Measurements from ENCODE around the gene SLC10A7. TPM values are rescaled to one million over a fixed set of nuclear protein-coding genes. Genes with fewer than 3 reads are reported as not detected.
"Not testable (repeated sequence)": the region's sequence is repeated elsewhere in the genome, so short reads cannot be mapped to it uniquely, and the experiment has no call there.

Gene SLC10A7
- total RNA-seq, 2 experiments from 2014 or later, result 14.8 to 18.9 TPM

- DNase-seq; POLR2A ChIA-PET; CTCF ChIA-PET; H3K27me3 Mint-ChIP-seq; H3K27ac Mint-ChIP-seq; H3K36me3 Mint-ChIP-seq (ENCODE audit: low read depth); H3K4me1 Mint-ChIP-seq; H3K9me3 Mint-ChIP-seq; H3K4me3 Mint-ChIP-seq: not testable (repeated sequence)
Observed at GRCh38 chr4:146350114-146350513, 171.6 kb downstream of the SLC10A7 start.

DNA sequence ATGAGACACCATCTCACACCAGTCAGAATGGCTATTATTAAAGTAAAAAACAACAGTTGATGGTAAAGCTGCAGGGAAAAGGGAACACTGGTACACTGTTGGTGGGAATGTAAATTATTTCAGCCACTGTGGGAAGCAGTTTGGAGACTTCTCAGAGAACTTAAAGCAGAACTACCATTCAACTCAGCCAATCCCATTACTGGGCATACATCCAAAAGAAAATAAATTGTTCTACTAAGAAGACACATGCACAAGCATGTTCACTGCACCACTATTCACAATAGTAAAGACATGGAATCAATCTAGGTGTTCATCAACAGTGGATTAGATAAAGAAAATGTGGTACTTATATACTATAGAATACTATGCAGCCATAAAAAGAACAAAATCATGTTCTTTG, 172.4 kb downstream of the SLC10A7 start:
- no peaks in the 10 kb centered on the region for H3K36me3 Mint-ChIP-seq (ENCODE audit: low read depth)

DNA sequence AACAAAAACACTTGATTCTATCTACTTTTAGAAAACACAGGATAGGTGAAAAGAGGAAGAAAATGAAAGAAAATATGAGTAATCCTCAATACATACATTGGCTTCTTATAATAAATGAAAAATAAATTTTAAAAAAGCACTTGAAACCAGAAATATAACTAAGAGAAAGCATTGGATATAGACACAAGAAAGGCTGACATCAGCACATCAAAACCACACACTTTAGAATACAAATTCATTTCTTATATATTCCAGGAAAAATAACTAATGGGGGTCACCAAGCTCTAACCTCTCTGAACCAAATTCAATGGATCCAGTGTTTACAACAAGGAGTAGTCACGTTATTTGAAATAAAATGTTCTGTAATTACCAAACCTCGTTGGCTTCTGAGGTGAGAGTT, 173.9 kb downstream of the SLC10A7 start:
- Mint-ChIP-seq H3K36me3 (ENCODE audit: low read depth) (no peaks in the 10 kb centered on the region), H3K4me3 (no peak overlapping the region), H3K27ac (no peak overlapping the region), H3K9me3 (no peaks in the 10 kb centered on the region), H3K27me3 (no peaks in the 10 kb centered on the region), H3K4me1 (peaks cover 3% of the 10 kb centered on the region)
- DNase-seq, result no peak
- ChIA-PET POLR2A (no interaction called here), CTCF (no interaction called here)

More for the DNA sequence above, 172.4 kb downstream of the SLC10A7 start:
- Mint-ChIP-seq H3K4me1 (peaks cover 3% of the 10 kb centered on the region), H3K27ac (no peak overlapping the region), H3K27me3 (no peaks in the 10 kb centered on the region), H3K4me3 (no peak overlapping the region), H3K9me3 (no peaks in the 10 kb centered on the region)
- ChIA-PET CTCF (no interaction called here), POLR2A (no interaction called here)
- no peak for DNase-seq

DNA sequence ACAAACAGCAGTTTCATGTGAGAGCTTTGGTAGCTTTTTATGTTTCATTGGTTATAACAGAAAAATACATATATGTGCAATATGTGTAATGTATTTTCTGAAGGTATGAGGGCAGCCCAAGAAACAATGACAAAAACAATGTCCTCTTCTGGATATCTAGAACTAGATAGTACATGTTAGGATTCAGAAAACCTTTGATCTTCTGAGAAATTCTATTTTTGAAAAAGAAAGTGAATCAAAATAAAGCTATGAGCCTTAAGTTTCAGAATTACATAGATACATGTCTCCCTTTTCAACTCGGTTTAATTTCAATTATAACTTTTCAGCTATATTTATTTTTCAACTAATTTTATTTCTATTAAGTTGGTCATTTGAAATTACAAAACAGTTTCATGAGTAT, 175.5 kb downstream of the SLC10A7 start:
- CTCF ChIA-PET, result interaction anchor here (1.4 to 2.3 kb wide), 2 partner anchors 21 to 751 kb away, joined by 4 to 6 read pairs; no protein-coding TSS in a partner anchor
- Mint-ChIP-seq H3K9me3 (no peaks in the 10 kb centered on the region), H3K27ac (no peak overlapping the region), H3K27me3 (no peaks in the 10 kb centered on the region), H3K36me3 (ENCODE audit: low read depth) (no peaks in the 10 kb centered on the region), H3K4me3 (no peak overlapping the region), H3K4me1 (peaks cover 3% of the 10 kb centered on the region)
- POLR2A ChIA-PET, result no interaction called here
- DNase-seq, result no peak

- Mint-ChIP-seq H3K9me3 (no peaks in the 10 kb centered on the region), H3K4me1 (peaks cover 3% of the 10 kb centered on the region), H3K4me3 (no peak overlapping the region), H3K27me3 (no peaks in the 10 kb centered on the region), H3K36me3 (ENCODE audit: low read depth) (no peaks in the 10 kb centered on the region), H3K27ac (no peak overlapping the region)
- ChIA-PET POLR2A (no interaction called here), CTCF (interaction anchor here (1.3 to 2.1 kb wide), 3 partner anchors 571 to 756 kb away, joined by 3 to 10 read pairs (median 7); no protein-coding TSS in a partner anchor)
- DNase-seq, result no peak
Observed at GRCh38 chr4:146343776-146344175, 178.0 kb downstream of the SLC10A7 start.

DNA sequence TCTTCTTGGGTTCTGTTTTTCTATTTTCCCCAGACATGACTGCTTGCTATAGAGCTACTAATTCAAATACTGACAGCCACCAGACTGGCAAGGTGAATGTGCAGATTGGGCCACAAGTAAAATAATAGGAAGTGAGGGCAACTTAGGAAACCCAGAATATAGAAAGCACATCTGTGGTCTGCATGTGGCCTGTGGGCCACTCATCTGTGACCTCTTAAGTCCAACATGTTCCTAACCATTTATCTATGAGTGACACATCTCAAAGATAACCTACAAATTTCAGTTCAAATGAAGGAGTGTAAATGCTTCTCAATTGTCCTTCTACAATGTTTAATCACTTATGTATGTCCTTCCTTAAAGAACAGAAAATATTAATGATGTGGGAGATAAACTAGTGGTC, 178.5 kb downstream of the SLC10A7 start:
- CTCF ChIA-PET, result interaction anchor here (1.1 to 2.1 kb wide), 4 partner anchors 572 to 756 kb away, joined by 3 to 10 read pairs (median 6); no protein-coding TSS in a partner anchor
- Mint-ChIP-seq H3K27ac (no peak overlapping the region), H3K36me3 (ENCODE audit: low read depth) (no peaks in the 10 kb centered on the region), H3K9me3 (no peaks in the 10 kb centered on the region), H3K4me3 (no peak overlapping the region), H3K4me1 (peaks cover 3% of the 10 kb centered on the region), H3K27me3 (no peaks in the 10 kb centered on the region)
- POLR2A ChIA-PET, result no interaction called here
- DNase-seq, result no peak

DNA sequence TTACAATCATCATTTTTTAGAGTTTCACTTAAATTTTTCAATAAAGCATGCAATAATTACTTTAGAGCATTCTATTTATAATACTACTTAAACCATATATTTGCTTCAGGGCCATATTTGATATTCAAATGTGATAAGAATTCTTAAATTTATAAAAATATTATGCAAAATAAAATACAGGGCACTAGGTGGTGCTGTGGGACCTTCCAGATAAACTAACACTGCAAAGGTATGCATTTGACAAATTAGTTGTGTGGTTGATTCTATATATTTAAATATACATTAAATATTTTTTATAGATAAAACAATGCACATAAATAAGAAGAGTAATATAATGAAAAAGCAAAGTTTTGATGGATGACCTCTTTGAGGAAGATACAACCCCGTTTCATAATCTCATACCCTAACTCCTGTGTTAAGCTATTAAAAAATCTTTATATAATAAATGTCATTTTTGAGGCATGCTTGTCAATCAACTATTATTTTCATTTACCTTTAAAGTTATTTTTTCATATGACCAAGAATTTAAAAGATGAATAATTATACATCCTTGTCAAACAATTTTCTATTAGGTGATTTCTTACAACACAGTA, 179.0 kb downstream of the SLC10A7 start:
- CTCF ChIA-PET, result interaction anchor here (1.1 to 2.1 kb wide), 5 partner anchors 14 to 757 kb away, joined by 3 to 10 read pairs (median 4); no protein-coding TSS in a partner anchor
- no peaks in the 10 kb centered on the region for H3K36me3 Mint-ChIP-seq (ENCODE audit: low read depth)
- POLR2A ChIA-PET, result no interaction called here
- no peak for DNase-seq
- no peaks in the 10 kb centered on the region for H3K27me3 Mint-ChIP-seq
- no peak overlapping the region for H3K4me3 Mint-ChIP-seq
- peaks cover 3% of the 10 kb centered on the region for H3K4me1 Mint-ChIP-seq
- no peaks in the 10 kb centered on the region for H3K9me3 Mint-ChIP-seq
- no peak overlapping the region for H3K27ac Mint-ChIP-seq

GRCh38 chr4:146340798-146341197, 180.9 kb downstream of the SLC10A7 start:
- Mint-ChIP-seq H3K9me3 (no peaks in the 10 kb centered on the region), H3K4me3 (no peak overlapping the region), H3K4me1 (no peaks in the 10 kb centered on the region), H3K27ac (no peak overlapping the region), H3K36me3 (ENCODE audit: low read depth) (no peaks in the 10 kb centered on the region), H3K27me3 (no peaks in the 10 kb centered on the region)
- DNase-seq, result no peak
- POLR2A ChIA-PET, result no interaction called here
- CTCF ChIA-PET, result interaction anchor here (0.6 to 1.9 kb wide), 3 partner anchors 126 to 756 kb away, joined by 3 to 9 read pairs (median 4); partner anchors contain the start of gene TTC29

- no peaks in the 10 kb centered on the region for H3K27me3 Mint-ChIP-seq
- no peaks in the 10 kb centered on the region for H3K9me3 Mint-ChIP-seq
- no peaks in the 10 kb centered on the region for H3K36me3 Mint-ChIP-seq (ENCODE audit: low read depth)
- DNase-seq, result no peak
- H3K4me1 Mint-ChIP-seq, result no peaks in the 10 kb centered on the region
- H3K27ac Mint-ChIP-seq, result no peak overlapping the region
- H3K4me3 Mint-ChIP-seq, result no peak overlapping the region
- ChIA-PET CTCF (interaction anchor here (0.6 kb wide), 1 partner anchor 109 kb away, joined by 3 read pairs; no protein-coding TSS in a partner anchor), POLR2A (no interaction called here)
Observed at GRCh38 chr4:146338512-146338911, 183.2 kb downstream of the SLC10A7 start.

DNA sequence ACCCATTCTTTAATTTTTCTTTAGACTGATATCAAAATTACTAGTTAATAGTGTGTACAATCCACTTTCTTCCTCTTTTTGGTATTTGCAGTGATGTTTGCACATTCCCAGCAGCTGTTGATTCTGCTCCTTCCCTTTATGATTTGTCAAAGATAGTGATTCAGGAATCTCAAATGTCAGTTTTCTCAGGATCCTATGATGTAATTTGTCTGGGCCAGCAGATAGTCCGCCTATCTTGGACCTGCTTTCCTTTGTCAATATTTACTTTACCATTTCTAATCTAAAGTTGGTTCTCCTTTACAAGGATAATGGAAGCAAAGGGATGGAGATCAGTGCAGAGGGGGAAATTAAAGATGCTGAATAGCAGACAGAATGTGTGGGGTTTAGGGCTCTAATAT, 185.3 kb downstream of the SLC10A7 start:
- Mint-ChIP-seq H3K27ac (no peak overlapping the region), H3K27me3 (no peaks in the 10 kb centered on the region), H3K4me1 (no peaks in the 10 kb centered on the region), H3K9me3 (no peaks in the 10 kb centered on the region), H3K36me3 (ENCODE audit: low read depth) (no peaks in the 10 kb centered on the region), H3K4me3 (no peak overlapping the region)
- no peak for DNase-seq
- POLR2A ChIA-PET, result no interaction called here
- CTCF ChIA-PET, result no interaction called here

DNA sequence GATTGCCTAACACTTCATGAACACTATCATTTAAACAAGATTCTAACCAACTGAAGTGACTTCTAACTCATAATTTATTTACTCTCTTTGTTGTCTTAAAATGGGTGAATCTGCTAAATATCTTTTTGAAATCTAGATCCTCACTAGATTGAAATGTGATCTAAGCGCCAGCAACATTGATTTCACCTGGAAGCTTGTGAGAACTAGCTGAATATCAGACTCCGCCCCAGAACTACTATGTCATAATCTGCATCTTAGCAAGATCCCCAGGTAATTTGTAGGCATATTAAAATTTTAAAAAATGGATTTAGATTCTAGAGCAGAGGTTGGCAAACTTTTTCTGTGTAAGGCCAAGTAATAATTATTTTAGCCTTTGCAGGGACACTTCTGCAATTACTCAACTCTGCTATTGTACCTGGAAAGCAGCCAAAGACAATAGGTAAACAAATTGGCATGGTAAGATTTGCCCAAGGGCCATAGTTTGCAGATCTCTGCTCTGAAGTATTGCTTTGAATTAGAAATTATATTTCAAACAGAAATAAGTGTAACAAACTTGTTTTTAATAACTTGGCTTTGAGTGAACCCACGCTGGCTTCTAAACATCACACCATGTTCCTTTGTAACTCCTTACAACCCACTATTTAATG, 185.9 kb downstream of the SLC10A7 start:
- POLR2A ChIA-PET, result no interaction called here
- no peak overlapping the region for H3K27ac Mint-ChIP-seq
- no peaks in the 10 kb centered on the region for H3K27me3 Mint-ChIP-seq
- no peak for DNase-seq
- H3K4me3 Mint-ChIP-seq, result no peak overlapping the region
- CTCF ChIA-PET, result no interaction called here
- H3K36me3 Mint-ChIP-seq (ENCODE audit: low read depth), result no peaks in the 10 kb centered on the region
- no peaks in the 10 kb centered on the region for H3K9me3 Mint-ChIP-seq
- H3K4me1 Mint-ChIP-seq, result no peaks in the 10 kb centered on the region

DNA sequence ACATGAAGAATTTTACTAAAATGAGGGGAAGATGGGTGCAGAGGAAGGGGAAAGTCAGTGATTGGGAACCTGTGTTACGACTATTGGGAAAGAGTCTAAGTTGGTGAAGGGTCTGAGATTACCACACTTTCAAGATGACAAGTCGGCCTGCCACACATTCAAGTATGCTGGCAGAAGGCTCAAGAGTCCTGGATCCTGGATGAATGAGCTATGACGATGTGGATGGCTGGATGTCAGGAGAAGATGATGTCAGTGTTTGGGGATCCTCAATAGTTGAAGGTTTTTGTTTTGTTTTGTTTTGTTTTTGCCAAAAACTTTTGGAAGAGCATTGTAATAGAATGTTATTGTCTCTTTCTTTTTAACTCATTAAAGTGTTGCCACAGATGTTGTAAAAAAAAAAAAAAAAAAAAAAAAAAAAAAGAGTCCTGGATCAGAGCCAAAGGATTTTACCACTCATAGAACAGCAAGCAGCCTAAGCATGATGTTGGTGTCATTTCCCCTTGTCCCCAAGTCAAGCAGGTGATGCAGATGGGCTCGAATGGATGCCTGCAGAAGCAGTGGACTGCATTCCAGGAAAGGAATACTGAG, 186.8 kb downstream of the SLC10A7 start:
- no peak overlapping the region for H3K4me3 Mint-ChIP-seq
- H3K36me3 Mint-ChIP-seq (ENCODE audit: low read depth), result no peaks in the 10 kb centered on the region
- no peak for DNase-seq
- peaks cover 1% of the 10 kb centered on the region for H3K4me1 Mint-ChIP-seq
- H3K9me3 Mint-ChIP-seq, result no peaks in the 10 kb centered on the region
- ChIA-PET POLR2A (no interaction called here), CTCF (no interaction called here)
- no peaks in the 10 kb centered on the region for H3K27me3 Mint-ChIP-seq
- no peak overlapping the region for H3K27ac Mint-ChIP-seq

DNA sequence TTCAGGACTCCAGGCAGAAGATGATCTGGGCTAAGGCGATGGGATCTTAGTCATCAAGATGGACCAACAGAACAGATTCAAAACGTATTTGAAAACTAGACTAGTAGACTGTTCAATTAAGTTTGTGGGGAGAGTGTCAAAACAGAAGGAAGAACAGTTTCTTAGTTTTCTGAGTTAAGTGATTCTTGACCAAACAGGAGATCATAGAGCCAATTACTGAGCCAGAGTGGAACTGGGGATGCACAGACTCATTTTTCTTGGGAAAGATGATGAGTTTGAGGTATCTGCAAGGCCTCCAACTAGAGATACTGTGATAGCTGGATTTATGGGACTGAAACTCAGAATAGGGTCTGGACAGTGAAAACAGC, 187.9 kb downstream of the SLC10A7 start:
- ChIA-PET CTCF (no interaction called here), POLR2A (no interaction called here)
- Mint-ChIP-seq H3K4me1 (peaks cover 1% of the 10 kb centered on the region), H3K9me3 (no peaks in the 10 kb centered on the region), H3K36me3 (ENCODE audit: low read depth) (no peaks in the 10 kb centered on the region), H3K4me3 (no peak overlapping the region), H3K27ac (no peak overlapping the region), H3K27me3 (no peaks in the 10 kb centered on the region)
- no peak for DNase-seq
